OCI-LY1 (cell line): ENCODE measurements around the gene LMTK3.

Experiments
- CTCF ChIP-seq: fragments of 200-600 bp; sonication (generic), shearing (Covaris generic); IDR thresholded peaks from 2 replicates; pipeline ENCODE4 v1.5.1; 2017; ENCODE audit warnings: mild to moderate bottlenecking, antibody characterized with exemption, low read length, moderate library complexity, mixed read lengths
- EZH2 ChIP-seq: fragments of 200-600 bp; sonication (generic), shearing (Covaris generic); IDR thresholded peaks from 2 replicates; pipeline ENCODE4 v1.8.0; 2017; ENCODE audit warnings: borderline replicate concordance, mixed run types, mild to moderate bottlenecking, antibody characterized with exemption, low read length, moderate library complexity, mixed read lengths

- TF ChIP-seq CTCF = no peak
- TF ChIP-seq EZH2 = no peak
These were observed 42.8 kb downstream of the LMTK3 start for GRCh38 chr19:48468772-48469288.
